WTC11 (cell line): Measurements from ENCODE around the gene DNPEP.

Source experiments
- ATF3 ChIP-seq: sonication (generic); formaldehyde crosslinking; conservative IDR thresholded peaks from 2 replicates; pipeline ENCODE4 v1.8.1; 2022; ENCODE audit warnings: mild to moderate bottlenecking, missing genetic modification reagents
- CTCF ChIP-seq: fragments of 200-600 bp; IDR thresholded peaks from 2 replicates; pipeline ENCODE4 v1.8.0; 2022; ENCODE audit warnings: antibody characterized with exemption
- FOXP1 ChIP-seq: sonication (generic); formaldehyde crosslinking; IDR thresholded peaks from 2 replicates; pipeline ENCODE4 v1.8.0; 2022; ENCODE audit warnings: missing genetic modification reagents, mild to moderate bottlenecking, moderate library complexity, borderline replicate concordance
- HMGA2 ChIP-seq: fragments of 250-450 bp; sonication (Bioruptor Pico); IDR thresholded peaks from 2 replicates; pipeline ENCODE4 v1.4.0; 2021; ENCODE audit warnings: mild to moderate bottlenecking, moderate library complexity
- IRF2 ChIP-seq: sonication (generic); formaldehyde crosslinking; IDR thresholded peaks from 2 replicates; pipeline ENCODE4 v1.8.0; 2022; ENCODE audit warnings: low read depth, missing genetic modification reagents, borderline replicate concordance
- NFYB ChIP-seq: sonication (generic); formaldehyde crosslinking; conservative IDR thresholded peaks from 2 replicates; pipeline ENCODE4 v1.8.0; 2022; ENCODE audit warnings: low read depth, missing genetic modification reagents
- ZNF138 ChIP-seq: sonication (generic); formaldehyde crosslinking; conservative IDR thresholded peaks from 2 replicates; pipeline ENCODE4 v1.8.1; 2022; ENCODE audit warnings: mild to moderate bottlenecking, moderate library complexity, missing genetic modification reagents
- TF ChIP-seq, protein P1 (sequence below): sonication (generic); formaldehyde crosslinking; IDR thresholded peaks from 2 replicates; pipeline ENCODE4 v1.8.0; 2022; ENCODE audit warnings: mild to moderate bottlenecking, missing genetic modification reagents

DNA sequence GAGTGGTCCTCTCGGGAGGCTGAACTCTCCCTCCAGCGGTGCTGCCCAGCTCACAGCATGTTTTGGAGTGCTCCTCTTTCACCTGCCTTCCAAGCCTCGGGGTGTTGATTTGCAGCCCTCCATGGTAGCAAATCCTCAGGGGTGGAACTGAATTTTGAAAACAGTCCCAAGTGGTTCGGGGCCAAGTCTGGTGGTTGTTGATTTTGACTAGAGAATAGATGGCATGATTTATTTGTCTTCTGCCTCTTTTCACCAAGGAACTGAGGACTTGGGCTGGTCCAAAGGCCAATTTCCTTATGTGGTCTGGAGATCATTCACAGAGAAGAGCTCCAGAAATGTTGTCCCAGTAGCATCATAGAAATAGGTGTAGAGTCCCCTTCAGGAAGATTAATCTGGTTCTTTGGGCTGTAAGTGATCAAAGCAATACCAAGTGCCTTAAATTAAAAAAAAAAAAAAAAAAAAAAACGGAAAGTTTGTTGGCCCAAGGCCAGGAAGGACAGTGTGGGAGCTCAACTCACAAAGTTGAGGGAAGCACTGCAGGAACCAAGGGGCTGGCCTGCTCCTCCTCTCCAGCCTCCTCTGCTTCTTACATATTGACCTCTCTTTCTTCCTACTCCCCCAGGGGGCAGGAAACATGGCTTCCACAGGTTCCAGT lies 28.0 kb upstream of the DNPEP start:
- TF ChIP-seq CTCF (no peak), ZNF138 (CRISPR knock-in tag) (no peak), FOXP1 (CRISPR knock-in tag) (no peak), IRF2 (CRISPR knock-in tag) (no peak), NFYB (no peak), HMGA2 (CRISPR knock-in tag) (no peak), ATF3 (no peak)
- TF ChIP-seq, protein P1, sequence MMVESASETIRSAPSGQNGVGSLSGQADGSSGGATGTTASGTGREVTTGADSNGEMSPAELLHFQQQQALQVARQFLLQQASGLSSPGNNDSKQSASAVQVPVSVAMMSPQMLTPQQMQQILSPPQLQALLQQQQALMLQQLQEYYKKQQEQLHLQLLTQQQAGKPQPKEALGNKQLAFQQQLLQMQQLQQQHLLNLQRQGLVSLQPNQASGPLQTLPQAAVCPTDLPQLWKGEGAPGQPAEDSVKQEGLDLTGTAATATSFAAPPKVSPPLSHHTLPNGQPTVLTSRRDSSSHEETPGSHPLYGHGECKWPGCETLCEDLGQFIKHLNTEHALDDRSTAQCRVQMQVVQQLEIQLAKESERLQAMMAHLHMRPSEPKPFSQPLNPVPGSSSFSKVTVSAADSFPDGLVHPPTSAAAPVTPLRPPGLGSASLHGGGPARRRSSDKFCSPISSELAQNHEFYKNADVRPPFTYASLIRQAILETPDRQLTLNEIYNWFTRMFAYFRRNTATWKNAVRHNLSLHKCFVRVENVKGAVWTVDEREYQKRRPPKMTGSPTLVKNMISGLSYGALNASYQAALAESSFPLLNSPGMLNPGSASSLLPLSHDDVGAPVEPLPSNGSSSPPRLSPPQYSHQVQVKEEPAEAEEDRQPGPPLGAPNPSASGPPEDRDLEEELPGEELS (CRISPR knock-in tag) = no peak
